Common myeloid progenitor, CD34-positive (primary cell): ENCODE data around the gene RASSF3.

ENCODE experiments used
- CTCF ChIA-PET: fragments of 350-600 bp; sonication (Branson Sonifier 250); formaldehyde crosslinking; loops from one replicate; lab custom pipeline; 2021; ENCODE audit warnings: antibody characterized with exemption; lab: Charles Lee
- POLR2A ChIA-PET: fragments of 350-600 bp; sonication (Branson Sonifier 250); formaldehyde crosslinking; loops from one replicate; lab custom pipeline; 2021; ENCODE audit warnings: antibody characterized with exemption; lab: Charles Lee
- DNase-seq, 3 donors: peaks; one replicate each; pipeline versions ENCODE4 v3.0.0 to v3.0.0-alpha.2; 2013
- H3K27ac ChIP-seq, 2 experiments: 1 replicate in 1 of 2; 2 replicates in 1 of 2; pipeline ENCODE4 v1.7.0; 2013; ENCODE audit warnings: inconsistent platforms in 2 of 2, low read length in 2 of 2, mild to moderate bottlenecking in 2 of 2, low read depth in 1 of 2, moderate library complexity in 1 of 2; ENCODE audit not compliant: severe bottlenecking in 2 of 2, insufficient read depth in 1 of 2, poor library complexity in 1 of 2
- H3K27me3 ChIP-seq, 5 experiments: replicated peaks in 2 of 5; 1 replicate in 3 of 5; 2 replicates in 2 of 5; pipeline versions ENCODE4 v1.6.1 to v1.7.0; 2013; ENCODE audit warnings: low read length in 4 of 5, mild to moderate bottlenecking in 2 of 5, moderate library complexity in 2 of 5, inconsistent platforms in 1 of 5; ENCODE audit not compliant: insufficient read depth in 5 of 5, control insufficient read depth in 4 of 5
- H3K36me3 ChIP-seq, 4 experiments: 1 replicate in 2 of 4; 2 replicates in 2 of 4; pipeline versions ENCODE4 v1.6.1 to v1.7.0; 2013; ENCODE audit warnings: low read length in 3 of 4, control low read depth in 1 of 4, mild to moderate bottlenecking in 1 of 4; ENCODE audit not compliant: control insufficient read depth in 4 of 4, insufficient read depth in 4 of 4
- H3K4me1 ChIP-seq, 4 experiments: 1 replicate in 3 of 4; 2 replicates in 1 of 4; pipeline versions ENCODE4 v1.6.1 to v1.7.1; 2013; ENCODE audit warnings: low read length in 3 of 4, mild to moderate bottlenecking in 3 of 4, control low read depth in 1 of 4, inconsistent platforms in 1 of 4, moderate library complexity in 1 of 4; ENCODE audit not compliant: control insufficient read depth in 4 of 4, insufficient read depth in 4 of 4; ENCODE audit errors: control extremely low read depth in 1 of 4
- H3K4me3 ChIP-seq, 7 experiments: 1 replicate in 4 of 7; 2 replicates in 3 of 7; pipeline versions ENCODE4 v1.5.1 to v1.7.0; 2013; ENCODE audit warnings: mild to moderate bottlenecking in 7 of 7, low read length in 6 of 7, moderate library complexity in 6 of 7, inconsistent platforms in 2 of 7, low read depth in 2 of 7, control low read depth in 1 of 7; ENCODE audit not compliant: insufficient read depth in 4 of 7, control insufficient read depth in 1 of 7; ENCODE audit errors: extremely low read depth in 1 of 7
- H3K9me3 ChIP-seq, 5 experiments: 1 replicate in 4 of 5; 2 replicates in 1 of 5; pipeline versions ENCODE4 v1.6.1 to v1.7.1; 2013; ENCODE audit warnings: low read length in 4 of 5, mild to moderate bottlenecking in 2 of 5, inconsistent platforms in 1 of 5, low read depth in 1 of 5, moderate library complexity in 1 of 5; ENCODE audit not compliant: control insufficient read depth in 4 of 5, insufficient read depth in 2 of 5; ENCODE audit errors: control extremely low read depth in 1 of 5
- WGBS: methylation state at CpG from one replicate; pipeline ENCODE4 v1.1.5; 2013; ENCODE audit not compliant: insufficient coverage; 5-methylcytosine and 5-hydroxymethylcytosine counted together

RASSF3 gene

GRCh38 chr12:64667793-64668192 is 57.5 kb downstream of the RASSF3 start:
- Histone ChIP-seq H3K27me3 (no peaks in the 10 kb centered on the region), H3K36me3 (no peaks in the 10 kb centered on the region), H3K4me1 (peaks cover 29 to 71% (median 61%) of the 10 kb centered on the region in 4 experiments), H3K9me3 (no peaks in the 10 kb centered on the region), H3K4me3 (no peak overlapping the region), H3K27ac (no peak overlapping the region)
- ChIA-PET CTCF (interaction anchor here (0.6 to 1.2 kb wide), 3 partner anchors 14 to 62 kb away, joined by 3 read pairs; no protein-coding TSS in a partner anchor), POLR2A (no interaction called here)
- no peak for DNase-seq
- 86% methylated on average over 1 of the region's 2 CpGs for WGBS

DNA sequence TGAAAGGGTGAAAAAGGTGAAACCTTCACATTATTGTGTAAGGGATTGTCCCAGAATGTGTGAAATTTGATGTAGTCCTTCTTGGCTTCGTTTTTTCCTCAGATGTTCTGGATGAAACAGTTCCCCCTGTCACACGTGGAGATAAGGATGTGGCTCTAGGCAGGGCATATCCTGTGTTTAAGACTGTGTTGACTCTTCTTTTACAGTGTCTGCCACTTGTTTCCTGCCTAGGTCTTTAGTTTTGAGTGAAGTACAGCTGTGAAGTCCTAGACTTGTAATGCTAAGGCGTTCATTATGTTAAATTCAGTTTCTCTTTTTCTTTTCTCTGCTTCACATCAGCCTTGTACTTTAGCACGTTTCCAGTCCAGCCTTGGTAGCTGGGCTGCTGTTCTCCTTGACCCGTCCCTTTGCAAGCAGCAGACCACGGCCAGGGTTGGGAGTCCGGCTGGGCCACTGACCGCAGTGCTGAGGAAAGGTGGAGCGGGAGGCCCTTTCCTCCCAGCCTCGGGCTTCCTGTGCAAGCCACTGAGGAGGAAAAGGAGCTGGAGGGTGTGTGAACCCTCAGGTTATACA is 59.1 kb downstream of the RASSF3 start:
- 0% methylated on average over 6 of the region's 10 CpGs for WGBS
- H3K4me1 ChIP-seq: peaks cover 38 to 86% (median 73%) of the 10 kb centered on the region in 4 experiments
- H3K27ac ChIP-seq: peak overlapping the region; percentile 67 to 71
- no peaks in the 10 kb centered on the region for H3K9me3 ChIP-seq
- ChIA-PET CTCF (interaction anchor here (0.7 to 1.3 kb wide), 11 partner anchors 9 to 111 kb away, joined by 3 to 8 read pairs (median 3); no protein-coding TSS in a partner anchor), POLR2A (interaction anchor here (0.6 to 0.7 kb wide), 2 partner anchors 48 to 544 kb away, joined by 3 to 9 read pairs; no protein-coding TSS in a partner anchor)
- DNase-seq: peak in 2 of 3 donors; percentile 68 to 79
- H3K4me3 ChIP-seq: peak overlapping the region; percentile 34 to 79 (median 70)
- H3K36me3 ChIP-seq: no peaks in the 10 kb centered on the region
- H3K27me3 ChIP-seq: no peaks in the 10 kb centered on the region

GRCh38 chr12:64670019-64670418 is 59.7 kb downstream of the RASSF3 start:
- Histone ChIP-seq H3K4me3 (peak overlapping the region in 6 of 7 experiments; percentile 55 to 79 (median 72)), H3K27ac (peak overlapping the region; percentile 67 to 71), H3K27me3 (no peaks in the 10 kb centered on the region), H3K4me1 (peaks cover 38 to 91% (median 74%) of the 10 kb centered on the region in 4 experiments), H3K36me3 (no peaks in the 10 kb centered on the region), H3K9me3 (no peaks in the 10 kb centered on the region)
- peak in 2 of 3 donors; percentile 31 to 53 for DNase-seq
- WGBS: no CpG with 5 or more reads among the region's 4 CpGs
- POLR2A ChIA-PET: interaction anchor here (0.6 to 0.7 kb wide), 2 partner anchors 48 to 544 kb away, joined by 3 to 9 read pairs; no protein-coding TSS in a partner anchor
- CTCF ChIA-PET: interaction anchor here (0.7 to 1.3 kb wide), 10 partner anchors 9 to 112 kb away, joined by 3 to 8 read pairs (median 4); no protein-coding TSS in a partner anchor

DNA sequence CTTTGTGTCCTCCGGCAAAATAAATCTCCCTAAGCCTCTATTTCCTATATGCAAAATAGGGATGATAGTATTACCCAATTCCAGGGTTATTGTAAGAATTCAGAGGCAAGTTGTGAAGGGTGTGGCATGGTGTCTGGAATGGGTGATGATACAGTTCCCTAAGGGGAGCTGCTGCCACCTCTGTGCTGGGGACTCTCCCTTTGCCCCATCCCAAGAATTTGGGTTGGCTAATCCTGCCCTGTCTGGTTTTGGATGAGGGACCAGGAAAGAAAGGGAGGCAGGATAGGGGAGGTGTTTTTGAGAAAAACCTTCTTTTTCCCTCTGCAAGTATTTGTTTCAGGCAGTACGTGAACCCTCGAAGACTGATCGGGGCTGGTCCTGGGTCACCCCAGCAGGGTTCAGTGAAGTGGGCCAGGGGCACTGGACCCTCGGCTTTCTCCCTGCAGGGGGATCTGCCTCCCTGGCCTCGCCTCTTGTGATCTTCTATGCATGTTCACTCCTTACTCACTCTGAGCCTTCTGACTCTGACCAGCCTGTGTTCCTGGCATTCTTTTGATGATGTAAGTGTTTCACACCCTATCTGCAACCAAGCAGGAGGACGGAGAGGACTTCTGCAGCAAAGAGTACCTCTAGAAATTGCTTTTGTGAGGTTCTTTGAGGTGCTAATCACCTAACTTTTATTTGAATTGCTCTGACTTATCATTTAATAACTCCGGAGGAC is 60.8 kb downstream of the RASSF3 start:
- H3K4me1 ChIP-seq: peaks cover 35 to 83% (median 74%) of the 10 kb centered on the region in 4 experiments
- DNase-seq: no peak
- no peaks in the 10 kb centered on the region for H3K36me3 ChIP-seq
- no peaks in the 10 kb centered on the region for H3K27me3 ChIP-seq
- peak overlapping the region in 1 of 2 experiments; percentile 60 for H3K27ac ChIP-seq
- ChIA-PET POLR2A (no interaction called here), CTCF (no interaction called here)
- no peak overlapping the region for H3K4me3 ChIP-seq
- no peaks in the 10 kb centered on the region for H3K9me3 ChIP-seq
- 100% methylated on average over 3 of the region's 8 CpGs for WGBS

- DNase-seq: no peak
- H3K27me3 ChIP-seq: no peaks in the 10 kb centered on the region
- peaks cover 35 to 79% (median 70%) of the 10 kb centered on the region in 4 experiments for H3K4me1 ChIP-seq
- no peaks in the 10 kb centered on the region for H3K9me3 ChIP-seq
- no peak overlapping the region for H3K27ac ChIP-seq
- POLR2A ChIA-PET: interaction anchor here (0.5 kb wide), 1 partner anchor 851 kb away, joined by 7 read pairs; no protein-coding TSS in a partner anchor
- CTCF ChIA-PET: interaction anchor here (1.1 kb wide), 1 partner anchor 122 kb away, joined by 4 read pairs; no protein-coding TSS in a partner anchor
- H3K36me3 ChIP-seq: no peaks in the 10 kb centered on the region
- H3K4me3 ChIP-seq: no peak overlapping the region
- no CpG with 5 or more reads among the region's 4 CpGs for WGBS
These were observed 61.4 kb downstream of the RASSF3 start for GRCh38 chr12:64671681-64672080.

GRCh38 chr12:64672925-64673409 is 62.7 kb downstream of the RASSF3 start:
- peak in 2 of 3 donors; percentile 15 to 28 for DNase-seq
- H3K4me3 ChIP-seq: peak overlapping the region in 1 of 7 experiments; percentile 32
- peaks cover 29 to 79% (median 69%) of the 10 kb centered on the region in 4 experiments for H3K4me1 ChIP-seq
- 0% methylated on average over 6 of the region's 8 CpGs for WGBS
- no peaks in the 10 kb centered on the region for H3K36me3 ChIP-seq
- peak overlapping the region in 1 of 2 experiments; percentile 23 for H3K27ac ChIP-seq
- H3K9me3 ChIP-seq: no peaks in the 10 kb centered on the region
- POLR2A ChIA-PET: no interaction called here
- H3K27me3 ChIP-seq: no peaks in the 10 kb centered on the region
- CTCF ChIA-PET: interaction anchor here (0.5 to 1.8 kb wide), 3 partner anchors 122 to 140 kb away, joined by 3 to 4 read pairs (median 3); no protein-coding TSS in a partner anchor
